Measurements from ENCODE around the gene SLC30A7.

DNA sequence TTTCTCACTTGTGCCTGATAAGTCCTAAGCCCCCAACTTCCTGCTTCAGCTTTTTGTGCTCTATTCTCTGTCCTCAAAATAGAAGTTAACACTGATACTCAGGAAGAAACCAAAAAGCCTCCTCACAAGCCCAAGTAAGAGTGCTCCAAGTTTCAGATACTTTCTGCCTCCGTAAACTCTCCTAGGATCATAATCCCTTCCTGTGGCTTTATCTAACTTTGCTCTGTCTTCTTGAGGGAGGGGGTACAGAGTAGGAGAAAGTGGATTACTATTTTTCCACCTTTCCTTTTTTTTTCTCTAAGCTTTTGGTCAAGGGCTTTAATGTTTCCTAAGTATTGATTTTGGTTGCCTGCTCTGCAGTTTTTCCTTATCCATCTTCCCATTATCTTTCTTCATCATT lies 75.1 kb downstream of the SLC30A7 start:
- no peak for TF ChIP-seq ESRRA (CRISPR knock-in tag; IDR thresholded peaks at IDR 0.05; ENCODE audit: low read depth)
- TF ChIP-seq, protein P1, sequence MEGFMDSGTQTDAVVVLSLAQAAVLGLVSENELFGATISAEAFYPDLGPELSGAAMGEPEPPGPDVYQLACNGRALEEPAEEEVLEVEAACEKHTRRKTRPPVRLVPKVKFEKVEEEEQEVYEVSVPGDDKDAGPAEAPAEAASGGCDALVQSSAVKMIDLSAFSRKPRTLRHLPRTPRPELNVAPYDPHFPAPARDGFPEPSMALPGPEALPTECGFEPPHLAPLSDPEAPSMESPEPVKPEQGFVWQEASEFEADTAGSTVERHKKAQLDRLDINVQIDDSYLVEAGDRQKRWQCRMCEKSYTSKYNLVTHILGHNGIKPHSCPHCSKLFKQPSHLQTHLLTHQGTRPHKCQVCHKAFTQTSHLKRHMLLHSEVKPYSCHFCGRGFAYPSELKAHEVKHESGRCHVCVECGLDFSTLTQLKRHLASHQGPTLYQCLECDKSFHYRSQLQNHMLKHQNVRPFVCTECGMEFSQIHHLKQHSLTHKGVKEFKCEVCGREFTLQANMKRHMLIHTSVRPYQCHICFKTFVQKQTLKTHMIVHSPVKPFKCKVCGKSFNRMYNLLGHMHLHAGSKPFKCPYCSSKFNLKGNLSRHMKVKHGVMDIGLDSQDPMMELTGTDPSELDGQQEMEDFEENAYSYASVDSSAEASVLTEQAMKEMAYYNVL (CRISPR knock-in tag; IDR thresholded peaks at IDR 0.05; ENCODE audit: borderline replicate concordance): no peak
- no peak for TF ChIP-seq ZNF382 (CRISPR knock-in tag; IDR thresholded peaks at IDR 0.05; ENCODE audit: borderline replicate concordance)
- no peak for TF ChIP-seq CHCHD3 (CRISPR knock-in tag; IDR thresholded peaks at IDR 0.05)
